Posterior vena cava (tissue), 2 donors: ENCODE measurements around the gene TTLL1. TPM values are rescaled to one million over a fixed set of nuclear protein-coding genes. Genes with fewer than 3 reads are reported as not detected.

Experiments
- DNase-seq: peaks from one replicate; pipeline ENCODE4 v3.0.0-alpha.2; 2020; ENCODE audit warnings: low spot score
- intact Hi-C, 2 donors: fragments of 100-400 bp; cut with DNase I; formaldehyde crosslinking; loops; one replicate each; pipeline versions ENCODE4 v1.14.1 to v1.14.2; 2022 to 2023
- long read RNA-seq, 2 donors: library from polyadenylated mRNA; unstranded; transcript quantifications; one replicate each; pipeline ENCODE4 v2.0.0, GENCODE V29; 2020 to 2021
- total RNA-seq, 2 donors: library from RNA; stranded (reverse); fragmentation: NEBNext Ultra II Directional; extraction: Animal tissue kit (Norgen Biotek cat#: 25700); gene quantifications; one replicate each; pipeline ENCODE4 v1.2.1, GENCODE V29; 2021
- donor health status: DM: yes; HTN: yes; CAD: no.
- donor health status: DM: yes; HTN: yes; CAD: no.

The TTLL1 gene
- total RNA-seq, result 1 to 10 TPM; 5.0 to 7.2 TPM
- long read RNA-seq, donor 1, transcript TTLL1-201 (11 exons, 1,645 nt), result major isoform, 6 of 13 reads
- long read RNA-seq, donor 1, partial matches to known transcripts, result 1 of 13 reads
- long read RNA-seq, donor 1, other reads (novel, unspliced or antisense), result 6 of 13 reads
- long read RNA-seq, donor 2, transcript TTLL1-201 (11 exons, 1,645 nt), result major isoform, 10 of 20 reads
- long read RNA-seq, donor 2, partial matches to known transcripts, result 1 of 20 reads
- long read RNA-seq, donor 2, other reads (novel, unspliced or antisense), result 9 of 20 reads

- peak; percentile 97 for DNase-seq
- intact Hi-C loops, result no loop called here
These were observed at the start of gene TTLL1 for GRCh38 chr22:43088984-43089717. TSS of gene TTLL1 (minus strand) at chr22:43089391. CDS start at chr22:43075586, 13,805 bp downstream.

DNA sequence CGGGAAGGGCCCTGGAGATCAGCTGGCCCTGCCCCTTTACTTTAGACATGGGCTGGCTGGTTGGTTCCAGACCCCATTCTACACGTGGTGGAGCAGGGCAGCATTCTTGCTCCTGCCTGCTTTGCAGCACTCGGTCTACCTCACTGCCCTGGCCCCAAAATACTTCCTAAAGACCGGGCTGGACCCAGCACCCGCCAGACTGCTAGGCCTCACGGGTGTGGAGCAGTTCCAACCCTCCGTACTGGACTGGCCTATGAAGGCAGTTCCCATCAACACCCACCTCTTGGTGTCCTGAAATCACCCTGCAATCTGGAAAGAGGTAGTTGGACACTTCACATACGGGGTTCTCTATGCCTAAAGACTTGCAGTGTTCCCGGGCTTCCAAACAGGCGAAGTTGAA is 47.6 kb upstream of the TTLL1 start:
- intact Hi-C loops, result no loop called here
- DNase-seq, result no peak

DNA sequence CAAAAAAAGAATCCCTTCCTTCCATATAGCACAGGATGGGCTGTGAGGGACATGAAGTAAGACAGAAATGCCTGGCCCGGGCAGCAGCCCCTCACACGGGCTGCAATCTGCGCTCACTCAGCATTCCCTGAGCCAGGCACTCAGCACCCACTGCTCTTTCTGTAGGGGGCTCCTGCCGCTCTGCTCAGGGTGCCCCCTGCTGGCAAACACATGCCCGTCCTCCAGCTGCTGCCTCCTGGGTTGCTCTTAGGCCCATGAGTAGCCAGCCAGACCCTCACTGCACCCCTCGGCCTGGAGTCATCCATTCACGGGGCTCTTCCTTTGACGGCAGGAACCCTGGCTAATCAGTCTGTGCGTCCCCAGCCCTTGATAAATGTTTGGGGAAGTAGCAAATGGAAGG is 47.1 kb upstream of the TTLL1 start:
- DNase-seq, result no peak
- intact Hi-C loops, result no loop called here

- intact Hi-C loops, result no loop called here
- DNase-seq, result no peak
These were observed 46.4 kb upstream of the TTLL1 start for GRCh38 chr22:43135565-43135964.

- intact Hi-C loops, result no loop called here
- DNase-seq, result no peak
These were observed 45.4 kb upstream of the TTLL1 start for GRCh38 chr22:43134553-43134952.

GRCh38 chr22:43133401-43133800 is 44.2 kb upstream of the TTLL1 start:
- no peak for DNase-seq
- intact Hi-C loops, result no loop called here

DNA sequence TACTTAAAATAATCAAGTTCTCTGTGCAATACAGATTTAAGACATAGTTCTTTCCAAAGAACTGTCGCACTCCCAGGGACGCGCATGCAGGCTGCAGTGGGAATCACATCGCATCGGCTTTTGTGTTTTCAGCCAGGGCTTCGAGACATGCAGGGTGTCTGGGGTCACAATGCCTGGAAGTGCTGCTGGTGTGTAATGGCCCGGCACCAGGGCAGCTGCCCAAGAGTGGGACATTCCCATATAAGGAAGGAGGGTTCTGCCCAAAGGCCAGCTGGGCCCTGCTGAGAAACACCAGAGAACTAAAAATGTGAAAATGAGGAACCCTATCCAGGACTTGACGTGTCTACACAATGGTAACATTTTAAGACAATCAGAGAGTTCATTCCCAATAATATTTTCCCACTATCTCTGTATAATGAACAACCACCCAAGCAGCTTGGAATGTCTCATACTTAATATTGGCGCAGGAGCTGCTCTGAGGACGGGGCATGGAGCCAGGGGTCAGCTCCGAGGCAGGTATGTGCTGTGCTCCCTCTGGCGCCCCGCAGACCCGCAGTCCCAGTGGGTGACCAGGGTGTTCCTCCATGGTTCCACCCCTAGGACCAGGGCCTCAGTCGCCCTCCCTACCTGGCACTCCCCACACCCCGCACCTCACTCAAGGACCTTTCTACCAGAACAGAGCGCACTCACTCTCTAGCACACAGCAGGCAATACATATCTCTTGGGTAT is 42.7 kb upstream of the TTLL1 start:
- DNase-seq, result peak; percentile 87

GRCh38 chr22:43129426-43130425 is 40.5 kb upstream of the TTLL1 start:
- DNase-seq, result no peak
- intact Hi-C loops, result no loop called here

More for the DNA sequence above, 42.7 kb upstream of the TTLL1 start:
- intact Hi-C loops, result no loop called here

DNA sequence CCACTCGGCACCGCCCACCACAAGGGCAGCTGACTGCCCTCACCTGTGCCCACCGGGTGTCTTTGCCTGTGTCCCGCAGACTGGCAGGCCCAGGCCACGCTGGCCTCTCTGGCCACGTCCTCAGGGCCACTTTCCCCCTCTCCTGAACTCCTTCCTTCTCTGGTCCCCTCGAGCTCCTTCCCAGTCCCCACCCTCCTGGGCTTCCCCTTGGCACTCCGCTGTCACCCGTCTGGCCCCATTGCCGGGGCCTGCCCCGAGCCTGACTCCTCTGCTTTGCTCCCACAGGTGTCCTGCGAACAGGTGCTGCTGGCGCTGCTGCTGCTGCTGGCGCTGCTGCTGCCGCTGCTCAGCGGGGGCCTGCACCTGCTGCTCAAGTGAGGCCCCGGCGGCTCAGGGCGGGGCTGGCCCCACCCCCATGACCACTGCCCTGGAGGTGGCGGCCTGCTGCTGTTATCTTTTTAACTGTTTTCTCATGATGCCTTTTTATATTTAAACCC is 39.8 kb upstream of the TTLL1 start:
- intact Hi-C loops, result no loop called here
- DNase-seq, result no peak

DNA sequence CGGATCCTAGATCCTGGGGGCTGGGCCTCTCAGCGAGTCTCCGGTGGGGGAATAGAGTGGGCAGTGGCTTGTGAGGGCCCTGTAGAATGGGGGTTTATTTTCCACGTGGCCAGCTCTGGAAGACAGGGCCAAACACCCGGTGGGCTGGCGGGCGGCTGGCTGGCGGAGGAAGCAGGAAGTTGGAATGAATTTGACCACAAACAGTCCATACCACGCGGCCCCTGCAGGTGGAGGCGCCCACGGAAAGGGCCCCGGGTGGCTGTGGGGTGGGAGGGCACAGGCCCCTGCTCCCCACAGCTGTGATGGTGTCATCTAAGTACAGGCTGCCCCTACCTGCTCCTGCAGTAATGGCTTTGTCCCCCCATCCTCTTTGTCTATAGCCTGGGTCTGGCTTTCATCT is 38.9 kb upstream of the TTLL1 start:
- intact Hi-C loops, result no loop called here
- DNase-seq, result no peak

DNA sequence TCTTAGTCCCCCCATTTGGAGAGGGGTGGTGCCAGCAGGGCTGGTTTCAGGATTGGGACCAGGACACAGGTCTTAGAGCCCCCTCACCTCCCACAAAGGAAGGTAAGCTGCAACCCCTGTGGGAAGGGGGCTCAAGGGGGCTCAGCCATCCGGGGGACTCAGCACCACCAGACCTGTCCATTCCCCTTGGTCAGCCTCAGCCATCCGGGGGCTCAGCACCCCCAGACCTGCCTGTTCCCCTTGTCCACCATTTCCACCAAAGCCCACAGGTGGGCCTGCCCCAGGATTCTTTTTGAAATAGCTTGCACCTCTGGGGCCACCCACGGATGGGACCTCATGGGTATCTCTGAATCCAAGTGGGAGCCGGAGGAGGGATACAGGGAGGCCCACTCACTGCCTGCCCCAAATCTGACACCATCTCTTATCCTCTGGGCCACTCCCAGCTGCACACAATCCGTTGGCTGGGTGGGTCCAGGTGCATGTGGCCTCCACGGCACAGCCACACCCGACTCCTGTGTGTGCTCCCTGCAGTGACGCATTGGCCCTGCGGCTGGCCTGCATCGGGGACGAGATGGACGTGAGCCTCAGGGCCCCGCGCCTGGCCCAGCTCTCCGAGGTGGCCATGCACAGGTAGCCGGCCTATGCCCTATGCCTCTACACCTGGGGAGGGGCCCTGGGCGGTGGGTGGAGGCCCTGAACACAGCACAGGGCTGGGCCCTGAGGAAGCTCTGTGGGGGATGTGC is 38.1 kb upstream of the TTLL1 start:
- no peak for DNase-seq
- intact Hi-C loops, result no loop called here

GRCh38 chr22:43126501-43127165 is 37.4 kb upstream of the TTLL1 start:
- intact Hi-C loops, result no loop called here

DNA sequence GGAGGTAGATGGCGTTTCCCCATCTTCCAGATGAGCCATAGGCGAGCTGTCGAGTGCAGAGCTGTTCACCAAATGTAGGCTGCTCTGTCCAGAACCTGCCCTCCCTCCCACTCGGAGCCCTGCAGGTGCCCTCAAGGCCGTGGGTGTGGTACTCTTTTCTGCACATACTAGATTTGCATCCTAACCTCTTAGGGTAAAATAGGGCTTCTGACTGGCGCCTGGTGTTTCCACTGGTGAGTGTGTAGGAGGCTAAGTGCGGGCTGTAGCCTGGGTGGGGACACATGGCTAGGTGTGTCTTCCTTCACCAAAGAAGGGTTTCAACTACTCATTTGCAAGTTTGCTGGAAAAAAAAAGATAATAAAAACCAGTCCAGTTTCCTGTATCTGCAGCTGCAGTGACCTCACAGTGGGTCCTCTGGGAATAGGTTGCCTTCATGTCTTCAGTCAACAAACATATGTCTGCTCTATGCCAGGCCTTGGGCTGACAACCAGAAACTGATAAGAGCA is 29.8 kb upstream of the TTLL1 start:
- DNase-seq, result no peak
- intact Hi-C loops, result no loop called here

More at GRCh38 chr22:43126501-43127165, 37.4 kb upstream of the TTLL1 start:
- DNase-seq, result no peak

- DNase-seq, result no peak
- intact Hi-C loops, result no loop called here
These were observed 29.0 kb upstream of the TTLL1 start for GRCh38 chr22:43118024-43118849.

DNA sequence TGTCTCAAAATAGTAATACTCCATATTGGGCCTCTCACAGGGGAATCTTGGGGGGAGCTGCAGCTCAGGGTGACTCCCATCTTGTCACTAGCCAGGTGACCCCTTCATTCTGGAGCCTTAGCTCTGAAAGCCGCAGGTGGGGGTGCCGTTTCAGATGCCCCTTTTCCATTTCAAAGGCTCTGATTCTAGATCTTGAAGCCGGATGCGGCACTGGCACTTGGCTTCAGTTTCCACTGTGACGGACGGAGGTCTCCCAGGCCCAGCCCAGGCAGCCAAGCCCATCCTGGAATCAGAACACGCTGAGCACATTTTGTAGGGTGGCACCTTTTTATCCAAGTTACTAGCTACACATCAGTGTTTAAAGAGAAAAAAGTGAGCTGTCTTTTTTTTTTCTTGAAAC is 27.7 kb upstream of the TTLL1 start:
- intact Hi-C loops, result no loop called here
- no peak for DNase-seq

GRCh38 chr22:43114958-43115357 is 25.8 kb upstream of the TTLL1 start:
- no peak for DNase-seq
- intact Hi-C loops, result no loop called here
